ENCODE results near the gene SIVA1. TPM values are rescaled to one million over a fixed set of nuclear protein-coding genes. Genes with fewer than 3 reads are reported as not detected.

Gene SIVA1
- total and polyA plus RNA-seq, 9 of the 15 experiments (the other 6 are each of a cell fraction or from before 2014, with no cell fraction given) = 4.2 to 186 (median 54.2) TPM

- TF ChIP-seq ZFP36 (IDR thresholded peaks at IDR 0.05; ENCODE audit: low read depth, low read length, partially characterized antibody) (no peak), POLR2B (IDR thresholded peaks at IDR 0.05; ENCODE audit: low read depth, partially characterized antibody) (peak; percentile 43), REST (IDR thresholded peaks at IDR 0.05; ENCODE audit: borderline replicate concordance) (peak; percentile 59; the same call in 1 of the 2 replicates), REST (CRISPR knock-in tag; IDR thresholded peaks at IDR 0.05; ENCODE audit: low read depth) (no peak), ZNF124 (CRISPR knock-in tag; IDR thresholded peaks at IDR 0.05) (no peak), ZNF316 (IDR thresholded peaks at IDR 0.05) (no peak), TRIM24 (IDR thresholded peaks at IDR 0.05) (no peak), SMC3 (conservative IDR thresholded peaks at IDR 0.05; ENCODE audit: insufficient read depth, low read depth, low read length) (peak; percentile 74), CLOCK (CRISPR knock-in tag; IDR thresholded peaks at IDR 0.05; ENCODE audit: borderline replicate concordance) (no peak), SAFB (IDR thresholded peaks at IDR 0.05; ENCODE audit: borderline replicate concordance, low read depth, low read length) (no peak), SMAD3 (CRISPR knock-in tag; conservative IDR thresholded peaks at IDR 0.05) (no peak), RBM14 (IDR thresholded peaks at IDR 0.05; ENCODE audit: borderline replicate concordance, insufficient read depth, low read depth, low read length) (no peak), SMAD4 (CRISPR knock-in tag; conservative IDR thresholded peaks at IDR 0.05) (no peak), ZNF174 (CRISPR knock-in tag; IDR thresholded peaks at IDR 0.05) (no peak), ELF1 (tag; IDR thresholded peaks at IDR 0.05) (0 out of 2 replicates have a peak, but pooled peaks have one; percentile 21)
These were observed 15.7 kb downstream of the SIVA1 start (continued) for GRCh38 chr14:104768437-104769323.

All from K562 (cell line).